Germinal center (tissue), 1 donor: ENCODE results near the gene PLA2G2F.
A peak's percentile ranks its signal among the peaks of the same experiment; 100 is the strongest.

Experiments used
- DNase-seq: peaks from one replicate; pipeline ENCODE4 v3.0.0; 2012; ENCODE audit warnings: mixed read lengths, low spot score

The PLA2G2F gene

GRCh38 chr1:20143318-20143717 lies 4.2 kb downstream of the PLA2G2F start:
- DNase-seq = no peak

- no peak for DNase-seq
Measured at GRCh38 chr1:20143734-20144565, 4.8 kb downstream of the PLA2G2F start.

GRCh38 chr1:20147846-20148570 lies 8.9 kb downstream of the PLA2G2F start:
- DNase-seq = no peak

GRCh38 chr1:20148571-20149500 lies 9.7 kb downstream of the PLA2G2F start:
- no peak for DNase-seq

DNA sequence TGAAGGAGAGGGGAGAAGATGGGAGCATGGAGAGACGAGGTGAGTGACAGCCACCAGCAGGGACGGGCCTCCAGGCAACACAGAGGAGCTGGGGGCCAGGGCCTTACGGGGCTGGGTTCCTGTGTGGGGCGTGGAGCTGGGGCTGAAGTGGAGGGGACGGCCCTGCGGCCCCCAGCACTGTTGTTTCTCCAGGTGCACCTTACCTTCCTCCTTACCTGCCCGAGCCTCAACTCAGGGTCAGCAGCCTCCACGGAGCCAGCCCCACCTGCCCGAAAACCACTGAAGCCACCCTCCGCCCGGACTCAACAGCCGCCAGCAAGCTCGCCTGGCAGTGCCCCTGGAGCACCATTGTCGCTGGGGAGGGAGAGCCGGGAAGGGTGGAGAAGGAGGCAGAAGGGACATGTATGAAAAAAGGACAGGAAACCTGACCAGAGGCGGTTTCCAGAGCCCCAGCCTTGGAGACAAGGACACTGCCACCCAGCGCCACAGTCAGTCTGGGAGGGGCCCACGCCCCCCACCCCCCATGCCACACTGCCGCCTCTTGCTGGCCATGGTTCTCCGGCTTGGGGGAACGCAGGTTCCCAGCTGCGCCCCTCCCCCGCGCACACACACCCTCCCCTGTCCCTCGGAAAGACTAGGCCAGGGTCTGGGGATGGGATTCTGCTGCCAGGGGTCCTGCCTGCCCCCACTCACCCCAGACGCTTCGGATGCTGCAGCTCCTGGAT lies 10.6 kb downstream of the PLA2G2F start:
- DNase-seq = no peak

GRCh38 chr1:20150326-20150705 lies 11.2 kb downstream of the PLA2G2F start:
- no peak for DNase-seq

DNA sequence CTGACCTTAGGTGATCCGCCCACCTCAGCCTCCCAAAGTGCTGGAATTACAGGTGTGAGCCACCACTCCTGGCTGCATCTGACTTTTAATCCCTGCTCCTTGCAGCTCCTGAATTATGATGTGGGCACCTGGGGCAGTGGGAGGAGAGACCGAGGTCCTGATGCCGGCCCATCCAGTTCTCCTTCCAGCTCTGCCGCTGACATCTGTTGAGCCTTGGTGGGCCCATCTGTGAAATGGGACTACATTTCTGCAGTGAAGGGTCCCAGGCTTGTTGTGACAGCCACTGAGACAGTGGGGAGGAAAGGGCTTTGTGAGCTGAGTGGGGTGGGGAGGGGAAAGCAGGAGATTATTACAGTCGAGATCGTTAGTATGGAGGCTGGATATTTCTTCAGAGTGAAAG lies 11.8 kb downstream of the PLA2G2F start:
- DNase-seq = no peak

DNA sequence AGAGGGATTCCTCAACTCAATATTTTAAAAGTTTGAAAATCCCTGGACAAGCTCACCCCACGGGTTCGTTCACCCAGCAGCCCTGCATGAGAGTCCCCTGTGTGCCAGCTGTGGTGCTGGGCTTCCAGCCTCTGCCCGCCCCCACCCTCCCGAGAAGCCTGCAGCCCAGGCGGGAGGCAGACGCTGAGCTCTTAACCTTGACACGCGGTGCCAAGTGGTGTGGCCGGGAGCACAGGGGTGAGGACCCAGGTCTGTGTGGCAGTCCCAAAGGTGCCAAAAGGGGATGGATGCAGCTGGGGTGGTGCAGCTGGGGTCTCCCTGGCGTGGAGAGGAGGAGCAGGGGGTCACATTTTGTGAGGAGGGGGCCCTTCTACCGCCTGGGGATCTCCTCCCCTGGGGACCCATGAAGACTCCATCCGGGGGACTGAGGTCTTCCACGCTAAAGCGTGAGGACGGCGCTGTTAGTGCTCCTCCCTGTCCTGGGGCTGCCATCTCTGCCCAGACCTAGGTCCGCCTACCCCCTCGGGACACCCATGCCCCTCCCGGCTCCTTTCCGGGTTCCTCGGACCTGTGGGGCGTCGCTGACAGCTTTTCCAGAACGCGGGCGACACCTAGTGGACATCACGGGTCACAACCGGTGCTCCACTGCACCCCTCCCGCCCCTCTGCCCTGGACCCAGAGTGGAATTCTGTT lies 12.9 kb downstream of the PLA2G2F start:
- peak; percentile 89 for DNase-seq

DNA sequence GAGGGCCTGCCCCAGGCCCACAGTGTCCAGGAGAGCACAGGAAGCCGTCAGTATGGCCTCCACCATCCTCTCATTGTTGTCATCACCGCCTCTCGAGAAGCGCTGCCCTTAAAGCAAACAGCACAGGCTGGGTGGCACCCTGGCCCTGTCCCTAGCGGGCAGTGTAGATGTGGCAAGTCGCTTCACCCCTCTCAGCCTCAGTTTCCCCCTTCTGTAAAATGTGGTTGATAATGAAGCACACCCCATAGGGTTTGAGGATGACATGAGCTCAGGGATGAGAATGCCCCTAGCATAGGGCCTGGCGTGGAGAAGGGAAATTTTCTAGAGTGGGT lies 13.4 kb downstream of the PLA2G2F start:
- DNase-seq = no peak

DNA sequence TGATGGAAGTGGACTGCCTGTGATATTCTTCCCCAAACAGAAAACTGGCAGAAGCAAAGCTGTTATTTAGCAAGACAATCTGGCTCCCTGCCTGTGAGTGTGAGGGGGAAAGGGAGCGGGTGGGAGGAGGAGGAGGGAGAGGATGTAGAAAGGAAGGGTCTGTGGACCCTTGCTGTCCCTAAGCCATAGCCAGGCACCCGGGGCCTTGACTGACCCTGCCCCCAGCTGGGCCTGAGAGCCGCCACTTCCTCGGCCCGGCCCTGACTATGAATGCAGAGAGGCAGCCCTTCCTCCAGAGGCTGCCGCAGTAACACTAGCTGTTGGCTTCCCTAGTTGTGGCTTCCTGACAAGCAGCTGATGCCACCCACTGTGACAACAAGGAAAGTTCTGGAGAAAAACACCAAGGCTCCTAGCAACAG lies 13.9 kb downstream of the PLA2G2F start:
- DNase-seq = no peak

GRCh38 chr1:20154301-20154831 lies 15.2 kb downstream of the PLA2G2F start:
- DNase-seq = no peak

DNA sequence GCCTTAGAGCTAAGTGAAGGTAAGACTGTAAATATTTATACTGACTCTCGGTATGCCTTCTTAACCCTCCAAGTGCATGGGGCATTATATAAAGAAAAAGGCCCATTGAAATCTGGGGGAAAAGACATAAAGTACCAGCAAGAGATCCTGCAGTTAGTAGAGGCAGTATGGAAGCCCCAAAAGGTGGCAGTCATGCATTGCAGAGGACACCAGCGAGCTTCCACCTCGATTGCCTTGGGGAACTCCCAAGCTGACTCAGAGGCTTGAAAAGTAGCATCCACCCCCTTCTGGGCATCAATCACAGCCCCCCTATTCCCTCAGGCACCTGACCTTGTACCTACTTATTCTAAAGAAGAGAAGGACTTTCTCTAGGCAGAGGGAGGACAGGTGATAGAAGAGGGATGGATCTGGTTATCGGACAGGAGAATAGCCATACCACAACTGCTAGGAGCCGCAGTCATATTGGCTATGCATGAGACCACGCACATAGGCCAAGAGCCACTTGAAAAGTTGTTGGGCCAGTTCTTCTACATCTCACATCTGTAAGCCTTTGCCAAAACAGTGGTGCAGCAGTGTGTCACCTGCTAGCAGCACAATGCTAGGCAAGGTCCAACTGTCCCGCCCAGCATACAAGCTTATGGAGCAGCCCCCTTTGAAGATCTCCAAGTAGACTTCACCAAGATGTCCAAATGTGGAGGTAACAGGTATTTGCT lies 19.4 kb downstream of the PLA2G2F start:
- DNase-seq = no peak

DNA sequence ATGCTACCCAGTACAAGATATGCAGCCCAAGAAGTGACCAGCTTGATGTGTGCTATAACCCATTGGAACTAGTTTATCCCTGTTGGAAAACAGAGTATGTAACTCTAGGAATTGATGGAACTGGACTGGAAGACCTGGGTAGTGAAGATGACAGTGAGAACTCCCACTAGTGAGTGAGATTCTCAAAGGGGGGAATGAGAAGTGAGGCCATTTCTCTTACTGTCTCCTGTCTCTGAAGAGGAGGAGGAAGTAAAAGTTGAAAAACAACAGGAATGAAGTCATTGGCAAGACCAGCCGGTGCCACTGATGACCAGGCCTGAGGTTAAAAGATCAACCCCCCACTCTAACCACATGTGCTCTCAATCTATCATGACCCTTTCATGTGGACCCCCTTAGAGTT lies 20.9 kb downstream of the PLA2G2F start:
- DNase-seq = no peak

- DNase-seq = no peak
Measured at GRCh38 chr1:20164694-20165202, 25.6 kb downstream of the PLA2G2F start.

- peak; percentile 30 for DNase-seq
Measured at GRCh38 chr1:20165522-20165951, 26.4 kb downstream of the PLA2G2F start.

DNA sequence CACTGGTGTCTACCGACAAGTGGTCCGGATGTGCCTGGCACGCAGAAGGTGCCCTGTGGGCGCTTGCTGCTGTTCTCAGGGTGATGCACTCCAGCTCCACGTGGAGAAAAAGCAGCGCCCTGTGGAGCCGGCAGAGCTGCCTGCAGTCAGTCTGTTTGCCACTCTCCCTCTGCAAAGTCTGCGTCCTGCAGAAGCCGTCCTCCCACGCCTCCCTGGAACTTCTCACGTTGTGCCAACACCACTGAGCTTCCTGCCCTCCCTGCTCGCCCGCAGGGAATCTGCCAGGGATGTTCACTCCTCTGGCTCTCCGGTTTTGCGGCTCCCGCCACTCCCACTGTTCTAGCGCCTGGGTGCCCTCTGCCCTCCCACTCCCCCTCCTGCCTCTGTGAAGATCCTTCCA lies 26.9 kb downstream of the PLA2G2F start:
- no peak for DNase-seq

GRCh38 chr1:20167126-20167525 lies 28.0 kb downstream of the PLA2G2F start:
- DNase-seq = no peak

DNA sequence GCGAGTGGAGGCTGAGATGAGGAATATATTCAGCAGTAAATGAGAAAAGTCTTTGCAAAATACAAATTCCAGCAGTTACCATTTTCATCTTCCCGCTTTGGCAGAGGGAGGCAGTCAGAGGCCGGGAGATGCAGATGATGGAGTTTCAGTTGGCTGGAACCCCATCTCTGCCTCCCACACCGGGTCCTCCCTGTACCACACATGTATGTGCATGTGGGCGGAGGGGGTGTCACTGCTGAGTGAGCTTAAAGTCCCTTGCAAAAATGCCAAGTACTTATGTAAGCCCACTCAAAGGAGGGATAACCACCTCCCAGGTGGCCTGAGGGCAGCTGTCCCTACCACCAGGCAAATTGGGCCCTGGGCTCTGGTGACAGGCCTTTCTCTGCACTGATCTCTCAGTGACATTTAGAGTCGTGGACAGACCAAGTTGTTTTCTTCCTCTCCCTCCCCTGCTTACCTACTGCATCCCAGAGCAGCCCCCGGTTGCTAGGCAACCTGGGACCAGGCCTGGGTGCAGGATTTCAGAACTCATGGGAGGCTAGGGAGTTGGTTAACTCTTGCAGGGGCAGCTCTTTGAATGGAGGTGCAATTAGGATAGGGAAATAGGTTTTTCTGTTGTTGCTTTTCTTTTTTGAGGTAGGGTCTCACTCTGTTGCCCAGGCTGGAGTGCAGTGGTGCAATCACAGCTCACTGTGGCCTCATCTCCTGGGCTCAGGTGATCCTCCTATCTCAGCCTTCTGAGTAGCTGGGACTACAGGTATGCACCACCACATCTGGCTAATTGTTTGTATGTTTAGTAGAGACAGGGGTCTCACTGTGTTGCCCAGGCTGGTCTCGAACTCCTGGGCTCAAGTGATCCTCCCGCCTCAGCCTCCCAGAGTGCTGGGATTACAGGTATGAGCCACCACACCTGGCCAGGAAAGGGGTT lies 29.7 kb downstream of the PLA2G2F start:
- DNase-seq = no peak

DNA sequence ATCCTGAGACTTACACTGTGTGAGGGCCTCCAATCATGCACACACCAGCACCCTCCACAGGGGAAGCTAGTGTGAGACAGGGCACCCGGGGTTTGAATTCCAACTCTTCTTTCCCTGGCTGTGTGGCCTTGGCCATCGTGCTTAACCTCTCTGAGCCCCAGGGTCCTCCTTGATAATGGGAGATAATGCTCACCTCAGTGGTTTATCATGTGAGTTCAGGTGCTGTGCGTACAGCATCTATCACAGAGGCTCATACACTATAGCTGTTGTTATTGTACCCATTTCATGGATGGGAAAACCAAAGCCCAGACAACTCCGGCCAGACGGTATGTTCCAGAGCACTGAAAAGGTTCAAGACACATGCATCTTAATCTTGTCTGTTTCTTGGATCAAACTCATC lies 30.8 kb downstream of the PLA2G2F start:
- DNase-seq = no peak
